Endothelial cell of umbilical vein (primary cell): ENCODE results near the gene PIEZO2. TPM values are rescaled to one million over a fixed set of nuclear protein-coding genes. Genes with fewer than 3 reads are reported as not detected.

Experiments used
- BruUV-seq: library from RNA; stranded (reverse); fragments of 400-500 nt; replicated peaks from 2 replicates; lab custom pipeline; 2021; lab: Mats Ljungman, UMichigan
- CTCF ChIA-PET: fragments of 300-600, 350-600 bp; sonication (Branson Sonifier 250); formaldehyde crosslinking; loops from one replicate; lab custom pipeline; 2021; ENCODE audit warnings: antibody characterized with exemption, inconsistent platforms; lab: Charles Lee
- POLR2A ChIA-PET: fragments of 300-600, 350-600 bp; sonication (Branson Sonifier 250); formaldehyde crosslinking; loops from one replicate; lab custom pipeline; 2021; ENCODE audit warnings: antibody characterized with exemption, inconsistent platforms; lab: Charles Lee
- DNase-seq: peaks from one replicate; pipeline ENCODE4 v3.0.0-alpha.2; 2011; ENCODE audit warnings: low read depth, low spot score
- FAIRE-seq: peaks from 2 replicates; lab custom pipeline; 2011; peaks lifted over from hg19 to GRCh38; lab: Jason Lieb, UNC
- H2AFZ ChIP-seq: 2 replicates; pipeline ENCODE4 v1.6.0; 2012; ENCODE audit warnings: low read depth, low read length, control low read depth, inconsistent platforms
- H3K27ac ChIP-seq: 2 replicates; pipeline ENCODE4 v1.5.1; 2011; ENCODE audit warnings: low read depth, mild to moderate bottlenecking, control low read depth, low read length, moderate library complexity; ENCODE audit not compliant: insufficient read depth
- H3K27me3 ChIP-seq, 2 experiments: 2 replicates each; pipeline versions ENCODE4 v1.6.0 to v1.6.1; 2011; ENCODE audit warnings: low read length in 2 of 2, mixed read lengths in 1 of 2; ENCODE audit not compliant: control insufficient read depth in 2 of 2, insufficient read depth in 2 of 2
- H3K36me3 ChIP-seq, 2 experiments: 2 replicates in 1 of 2; 3 replicates in 1 of 2; pipeline ENCODE4 v1.5.1; 2011; ENCODE audit warnings: low read length in 2 of 2, mild to moderate bottlenecking in 1 of 2, moderate library complexity in 1 of 2; ENCODE audit not compliant: control insufficient read depth in 2 of 2, insufficient read depth in 2 of 2; ENCODE audit errors: extremely low read depth in 1 of 2
- H3K4me1 ChIP-seq: 3 replicates; pipeline ENCODE4 v1.5.1; 2011; ENCODE audit warnings: mild to moderate bottlenecking, low read length; ENCODE audit not compliant: control insufficient read depth, insufficient read depth; ENCODE audit errors: extremely low read depth
- H3K4me2 ChIP-seq: 2 replicates; pipeline ENCODE4 v1.6.1; 2011; ENCODE audit warnings: low read length, control low read depth, mixed read lengths; ENCODE audit not compliant: insufficient read depth
- H3K4me3 ChIP-seq, 3 experiments: fragments of 200-600 bp in 1 of 3; sonication (generic), shearing (Covaris generic) in 1 of 3; replicated peaks in 1 of 3; 2 replicates each; pipeline ENCODE4 v1.5.1; 2011 to 2016; ENCODE audit warnings: control low read depth in 3 of 3, low read length in 3 of 3, mild to moderate bottlenecking in 2 of 3, inconsistent platforms in 1 of 3, low read depth in 1 of 3, moderate library complexity in 1 of 3; ENCODE audit not compliant: insufficient read depth in 1 of 3
- H3K79me2 ChIP-seq: 2 replicates; pipeline ENCODE4 v1.6.0; 2012; ENCODE audit warnings: low read length, inconsistent platforms; ENCODE audit not compliant: control insufficient read depth, insufficient read depth
- H3K9ac ChIP-seq: replicated peaks from 2 replicates; pipeline ENCODE3; 2011; ENCODE audit warnings: low read length, control low read depth; ENCODE audit not compliant: insufficient read depth; ENCODE audit errors: extremely low read depth
- H3K9me1 ChIP-seq: replicated peaks from 3 replicates; pipeline ENCODE4 v1.6.0; 2011; ENCODE audit warnings: mild to moderate bottlenecking, low read length; ENCODE audit not compliant: control insufficient read depth, insufficient read depth; ENCODE audit errors: extremely low read depth
- H3K9me3 ChIP-seq: replicated peaks from 2 replicates; pipeline ENCODE4 v1.5.1; 2012; ENCODE audit warnings: low read length, inconsistent platforms; ENCODE audit not compliant: control insufficient read depth, insufficient read depth
- H4K20me1 ChIP-seq: replicated peaks from 2 replicates; pipeline ENCODE3; 2011; ENCODE audit warnings: mild to moderate bottlenecking, low read length; ENCODE audit not compliant: control insufficient read depth, insufficient read depth; ENCODE audit errors: extremely low read depth
- CTCF ChIP-seq, 2 donors: IDR thresholded peaks; 1 replicate in 1 of 2; 2 replicates in 1 of 2; pipeline ENCODE4 v1.5.1; 2011; ENCODE audit warnings: low read length in 2 of 2, mild to moderate bottlenecking in 2 of 2, moderate library complexity in 2 of 2, control low read depth in 1 of 2, inconsistent platforms in 1 of 2, low read depth in 1 of 2; ENCODE audit not compliant: insufficient read depth in 1 of 2; ENCODE audit errors: extremely low read depth in 1 of 2
- EZH2 ChIP-seq: IDR thresholded peaks from 2 replicates; pipeline ENCODE4 v1.6.1; 2012; ENCODE audit warnings: borderline replicate concordance, low read depth, mild to moderate bottlenecking, moderate library complexity, low read length, inconsistent platforms; ENCODE audit not compliant: severe bottlenecking
- FOS ChIP-seq: IDR thresholded peaks from 2 replicates; pipeline ENCODE4 v1.6.1; 2011; ENCODE audit warnings: mild to moderate bottlenecking, low read length, moderate library complexity, borderline replicate concordance; ENCODE audit not compliant: insufficient read depth
- POLR2A ChIP-seq: IDR thresholded peaks from 2 replicates; pipeline ENCODE4 v1.6.1; 2012; ENCODE audit warnings: low read depth, mild to moderate bottlenecking, control low read depth, low read length
- POLR2AphosphoS5 ChIP-seq: IDR thresholded peaks from 2 replicates; pipeline ENCODE4 v1.6.1; 2012; ENCODE audit warnings: low read depth, mild to moderate bottlenecking, control low read depth, low read length, moderate library complexity; ENCODE audit not compliant: insufficient read depth
- dilution Hi-C: fragments of 300-500 bp; cut with MboI; formaldehyde crosslinking; loops from one replicate; pipeline ENCODE4 v1.15.0; 2019; ENCODE audit warnings: low sequenced_read_pairs; ENCODE audit not compliant: extremely low pct_ligation_motif_present
- intact Hi-C: fragments of 100-400 bp; cut with micrococcal nuclease; formaldehyde crosslinking; loops from one replicate; pipeline ENCODE4 v1.10.0; 2022
- polyA plus RNA-seq, 4 experiments: library from polyadenylated mRNA; depleted of rRNA in 3 of 4; stranded (reverse) in 3 of 4; unstranded in 1 of 4; fragments of >200 nt; gene quantifications; 2 replicates each; pipeline versions ENCODE4 v1.2.1 to v1.2.3, GENCODE V29; 2011 to 2012; ENCODE audit warnings: missing spikeins in 1 of 4
- total RNA-seq: library from RNA; stranded (reverse); gene quantifications from 2 replicates; pipeline ENCODE4 v1.2.3, GENCODE V29; 2021
- TF ChIP-seq, protein P1 (sequence below): IDR thresholded peaks from 2 replicates; pipeline ENCODE4 v1.6.1; 2011; ENCODE audit not compliant: insufficient read depth, insufficient read length

The PIEZO2 gene
- total and polyA plus RNA-seq, 2 donors (not counting 3 experiments of a cell fraction or from before 2014, with no cell fraction given), result 1.7 to 11.2 TPM

- Histone ChIP-seq H4K20me1 (no peaks in the 10 kb centered on the region), H3K27ac (no peak overlapping the region), H3K4me1 (no peaks in the 10 kb centered on the region), H3K79me2 (no peaks in the 10 kb centered on the region), H3K9me3 (no peaks in the 10 kb centered on the region), H3K9me1 (no peaks in the 10 kb centered on the region), H2AFZ (no peak overlapping the region), H3K27me3 (no peaks in the 10 kb centered on the region), H3K4me2 (no peak overlapping the region), H3K36me3 (no peaks in the 10 kb centered on the region), H3K9ac (no peak overlapping the region), H3K4me3 (no peak overlapping the region)
- no TSS peak for BruUV-seq
- dilution Hi-C loops (no loop called here), intact Hi-C loops (no loop called here)
- CTCF ChIA-PET, result no interaction called here
- POLR2A ChIA-PET, result no interaction called here
- no peak for TF ChIP-seq CTCF (IDR thresholded peaks at IDR 0.05; ENCODE audit: extremely low read depth in 1 of 2, insufficient read depth in 1 of 2, low read depth in 1 of 2, low read length in 2 of 2)
- TF ChIP-seq FOS, result no peak
- no peak for TF ChIP-seq EZH2
- TF ChIP-seq, protein P1, sequence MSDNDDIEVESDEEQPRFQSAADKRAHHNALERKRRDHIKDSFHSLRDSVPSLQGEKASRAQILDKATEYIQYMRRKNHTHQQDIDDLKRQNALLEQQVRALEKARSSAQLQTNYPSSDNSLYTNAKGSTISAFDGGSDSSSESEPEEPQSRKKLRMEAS, result no peak
- TF ChIP-seq POLR2A, result no peak
- FAIRE-seq (no peak), DNase-seq (no peak)
These were observed 404.1 kb downstream of the PIEZO2 start for GRCh38 chr18:10745219-10745618.

DNA sequence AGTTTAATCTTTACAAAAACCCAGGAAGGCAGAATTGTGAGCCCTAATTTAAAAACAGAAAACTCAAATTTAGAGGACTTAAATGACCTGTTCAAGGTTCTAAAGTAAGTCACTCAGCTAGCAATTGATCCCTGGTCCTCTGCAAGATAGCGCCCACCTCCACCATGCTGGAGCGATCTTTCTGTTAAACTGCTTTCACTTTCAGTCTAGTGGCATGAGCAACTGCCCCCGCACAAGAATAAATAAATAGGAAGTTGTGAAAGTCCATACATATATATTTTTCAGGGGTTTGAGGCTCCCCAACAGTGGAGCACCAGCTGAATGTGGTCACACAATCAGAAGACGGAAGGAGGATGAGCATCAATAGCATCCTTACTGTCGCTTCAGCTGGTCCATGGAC is 405.6 kb downstream of the PIEZO2 start:
- Histone ChIP-seq H3K9me1 (no peaks in the 10 kb centered on the region), H3K4me2 (no peak overlapping the region), H3K4me3 (no peak overlapping the region), H3K4me1 (no peaks in the 10 kb centered on the region), H2AFZ (no peak overlapping the region), H3K9ac (no peak overlapping the region), H4K20me1 (no peaks in the 10 kb centered on the region), H3K36me3 (no peaks in the 10 kb centered on the region), H3K27ac (no peak overlapping the region), H3K27me3 (no peaks in the 10 kb centered on the region), H3K79me2 (no peaks in the 10 kb centered on the region), H3K9me3 (no peaks in the 10 kb centered on the region)
- no peak for TF ChIP-seq POLR2AphosphoS5
- TF ChIP-seq, protein P1, result no peak
- no peak for TF ChIP-seq CTCF (IDR thresholded peaks at IDR 0.05; ENCODE audit: extremely low read depth in 1 of 2, insufficient read depth in 1 of 2, low read depth in 1 of 2, low read length in 2 of 2)
- DNase-seq (no peak), FAIRE-seq (no peak)
- intact Hi-C loops (no loop called here), dilution Hi-C loops (no loop called here)
- POLR2A ChIA-PET, result no interaction called here
- CTCF ChIA-PET, result no interaction called here
- BruUV-seq, result no TSS peak
